Osteoblast (primary cell): ENCODE data around the gene PHKA2. TPM values are rescaled to one million over a fixed set of nuclear protein-coding genes. Genes with fewer than 3 reads are reported as not detected.

ENCODE experiments used
- DNase-seq: peaks from one replicate; pipeline ENCODE4 v3.0.0; 2011; ENCODE audit warnings: low spot score, mixed read lengths; ENCODE audit not compliant: insufficient read length; ENCODE audit errors: missing footprints
- H2AFZ ChIP-seq: 2 replicates; pipeline ENCODE4 v1.6.0; 2011; ENCODE audit warnings: mild to moderate bottlenecking, low read length
- H3K27ac ChIP-seq: 2 replicates; pipeline ENCODE4 v1.5.1; 2011; ENCODE audit warnings: mild to moderate bottlenecking, low read depth, low read length, moderate library complexity
- H3K27me3 ChIP-seq: 2 replicates; pipeline ENCODE4 v1.6.0; 2012; ENCODE audit warnings: mild to moderate bottlenecking, control low read depth, inconsistent platforms, low read length, moderate library complexity; ENCODE audit not compliant: insufficient read depth
- H3K36me3 ChIP-seq: 2 replicates; pipeline ENCODE4 v1.5.1; 2011; ENCODE audit warnings: mild to moderate bottlenecking, low read length, control low read depth, moderate library complexity; ENCODE audit not compliant: insufficient read depth
- H3K4me1 ChIP-seq: 2 replicates; pipeline ENCODE4 v1.5.1; 2011; ENCODE audit warnings: mild to moderate bottlenecking, low read length, control low read depth, moderate library complexity; ENCODE audit not compliant: insufficient read depth
- H3K4me2 ChIP-seq: 2 replicates; pipeline ENCODE4 v1.6.0; 2011; ENCODE audit warnings: mild to moderate bottlenecking, low read length; ENCODE audit not compliant: insufficient read depth
- H3K4me3 ChIP-seq: fragments of 200-600 bp; sonication (generic); 3 replicates; pipeline ENCODE4 v1.5.1; 2012; ENCODE audit warnings: mild to moderate bottlenecking, low read length, inconsistent platforms; ENCODE audit not compliant: insufficient read depth
- H3K79me2 ChIP-seq: 2 replicates; pipeline ENCODE4 v1.6.0; 2012; ENCODE audit warnings: mild to moderate bottlenecking, low read length, control low read depth, inconsistent platforms; ENCODE audit not compliant: insufficient read depth
- H3K9me3 ChIP-seq: 2 replicates; pipeline ENCODE4 v1.5.1; 2011; ENCODE audit warnings: low read depth, low read length, control low read depth
- H4K20me1 ChIP-seq: 2 replicates; pipeline ENCODE4 v1.6.0; 2012; ENCODE audit warnings: mild to moderate bottlenecking, low read length, control low read depth; ENCODE audit not compliant: insufficient read depth
- total RNA-seq: library from RNA; depleted of rRNA; stranded (reverse); fragments of >200 nt; gene quantifications from 2 replicates; pipeline ENCODE4 v1.2.3, GENCODE V29; 2012
- TF ChIP-seq, protein P1 (sequence below): IDR thresholded peaks from 2 replicates; pipeline ENCODE4 v1.5.1; 2011; ENCODE audit warnings: mild to moderate bottlenecking, low read depth, low read length, moderate library complexity; ENCODE audit errors: extremely low read depth

The PHKA2 gene
- total RNA-seq, 1 donor, result 13.8 TPM

DNA sequence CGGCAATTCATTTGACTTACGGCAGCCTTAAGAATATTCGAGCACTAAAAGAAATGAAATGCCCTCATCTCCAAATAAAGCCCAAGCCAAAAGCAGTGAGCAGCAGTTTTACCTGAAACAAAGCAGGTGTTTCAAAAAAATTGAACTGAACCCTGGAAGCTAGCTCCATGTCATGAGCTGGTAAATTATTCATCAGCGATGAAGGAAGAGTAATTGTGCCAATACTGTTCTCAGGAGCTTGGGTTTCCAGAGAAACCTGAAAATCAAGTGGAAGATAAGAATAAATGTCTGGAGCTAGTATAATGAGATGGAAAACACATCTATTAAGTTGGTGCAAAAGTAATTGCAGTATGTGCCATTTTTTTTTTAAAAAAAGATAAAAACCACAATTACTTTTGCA lies 24.0 kb upstream of the PHKA2 start:
- H2AFZ ChIP-seq, result no peak overlapping the region
- H3K4me3 ChIP-seq, result no peak overlapping the region
- TF ChIP-seq, protein P1, sequence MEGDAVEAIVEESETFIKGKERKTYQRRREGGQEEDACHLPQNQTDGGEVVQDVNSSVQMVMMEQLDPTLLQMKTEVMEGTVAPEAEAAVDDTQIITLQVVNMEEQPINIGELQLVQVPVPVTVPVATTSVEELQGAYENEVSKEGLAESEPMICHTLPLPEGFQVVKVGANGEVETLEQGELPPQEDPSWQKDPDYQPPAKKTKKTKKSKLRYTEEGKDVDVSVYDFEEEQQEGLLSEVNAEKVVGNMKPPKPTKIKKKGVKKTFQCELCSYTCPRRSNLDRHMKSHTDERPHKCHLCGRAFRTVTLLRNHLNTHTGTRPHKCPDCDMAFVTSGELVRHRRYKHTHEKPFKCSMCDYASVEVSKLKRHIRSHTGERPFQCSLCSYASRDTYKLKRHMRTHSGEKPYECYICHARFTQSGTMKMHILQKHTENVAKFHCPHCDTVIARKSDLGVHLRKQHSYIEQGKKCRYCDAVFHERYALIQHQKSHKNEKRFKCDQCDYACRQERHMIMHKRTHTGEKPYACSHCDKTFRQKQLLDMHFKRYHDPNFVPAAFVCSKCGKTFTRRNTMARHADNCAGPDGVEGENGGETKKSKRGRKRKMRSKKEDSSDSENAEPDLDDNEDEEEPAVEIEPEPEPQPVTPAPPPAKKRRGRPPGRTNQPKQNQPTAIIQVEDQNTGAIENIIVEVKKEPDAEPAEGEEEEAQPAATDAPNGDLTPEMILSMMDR, result no peak
- H4K20me1 ChIP-seq, result no peaks in the 10 kb centered on the region
- no peak overlapping the region for H3K27ac ChIP-seq
- no peak for DNase-seq
- H3K9me3 ChIP-seq, result no peaks in the 10 kb centered on the region
- no peaks in the 10 kb centered on the region for H3K4me1 ChIP-seq
- no peak overlapping the region for H3K4me2 ChIP-seq
- H3K27me3 ChIP-seq, result no peaks in the 10 kb centered on the region
- H3K36me3 ChIP-seq, result no peaks in the 10 kb centered on the region
- no peaks in the 10 kb centered on the region for H3K79me2 ChIP-seq

DNA sequence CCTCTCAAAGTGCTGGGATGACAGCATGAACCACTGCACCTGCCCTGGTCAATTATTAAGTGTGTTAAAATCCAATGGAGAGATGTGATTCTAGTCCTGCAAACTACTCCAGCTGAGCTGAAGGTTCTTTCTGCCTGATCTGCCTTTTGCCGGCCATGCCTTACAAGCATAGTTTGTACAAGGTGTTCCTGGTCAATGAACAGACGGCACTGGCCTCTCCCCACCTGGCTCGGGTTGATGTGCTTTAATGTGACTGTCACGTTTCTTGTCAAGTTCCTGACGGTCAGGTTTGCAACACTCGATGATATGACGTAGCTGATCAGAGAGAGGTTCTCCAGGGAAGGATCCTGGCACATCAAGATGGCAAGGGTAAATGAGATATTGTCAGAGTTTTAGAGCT lies 23.1 kb upstream of the PHKA2 start:
- H3K27me3 ChIP-seq, result no peaks in the 10 kb centered on the region

DNA sequence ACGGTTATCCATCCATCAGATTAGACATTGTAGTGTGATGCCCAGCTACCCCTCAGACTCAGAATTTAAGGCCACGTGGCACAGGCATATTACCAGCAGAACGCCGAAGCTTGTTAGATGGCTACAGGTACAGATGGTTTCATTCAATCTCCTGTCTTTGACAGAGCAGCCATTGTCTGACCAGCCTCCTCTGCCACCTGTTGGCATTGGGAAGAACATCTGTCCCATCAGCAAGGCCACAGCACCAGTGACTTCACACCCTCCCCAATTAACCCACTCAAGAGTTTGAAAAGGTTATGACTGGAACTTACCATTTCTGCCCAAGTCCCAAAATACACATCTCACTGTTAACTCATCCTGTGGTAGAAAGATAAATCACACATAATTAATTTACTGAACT lies 22.0 kb upstream of the PHKA2 start:
- H3K36me3 ChIP-seq, result no peaks in the 10 kb centered on the region
- no peak overlapping the region for H3K4me2 ChIP-seq
- H3K4me1 ChIP-seq, result no peaks in the 10 kb centered on the region
- H2AFZ ChIP-seq, result no peak overlapping the region
- TF ChIP-seq, protein P1, result no peak
- H3K27me3 ChIP-seq, result no peaks in the 10 kb centered on the region
- H3K79me2 ChIP-seq, result no peaks in the 10 kb centered on the region
- no peak for DNase-seq
- no peaks in the 10 kb centered on the region for H4K20me1 ChIP-seq
- no peaks in the 10 kb centered on the region for H3K9me3 ChIP-seq
- no peak overlapping the region for H3K27ac ChIP-seq
- H3K4me3 ChIP-seq, result no peak overlapping the region

More for the DNA sequence above, 23.1 kb upstream of the PHKA2 start:
- no peak for DNase-seq
- Histone ChIP-seq H3K36me3 (no peaks in the 10 kb centered on the region), H3K4me1 (no peaks in the 10 kb centered on the region), H3K79me2 (no peaks in the 10 kb centered on the region), H3K4me3 (no peak overlapping the region), H4K20me1 (no peaks in the 10 kb centered on the region), H2AFZ (no peak overlapping the region), H3K27ac (no peak overlapping the region), H3K4me2 (no peak overlapping the region), H3K9me3 (no peaks in the 10 kb centered on the region)
- TF ChIP-seq, protein P1, result no peak

DNA sequence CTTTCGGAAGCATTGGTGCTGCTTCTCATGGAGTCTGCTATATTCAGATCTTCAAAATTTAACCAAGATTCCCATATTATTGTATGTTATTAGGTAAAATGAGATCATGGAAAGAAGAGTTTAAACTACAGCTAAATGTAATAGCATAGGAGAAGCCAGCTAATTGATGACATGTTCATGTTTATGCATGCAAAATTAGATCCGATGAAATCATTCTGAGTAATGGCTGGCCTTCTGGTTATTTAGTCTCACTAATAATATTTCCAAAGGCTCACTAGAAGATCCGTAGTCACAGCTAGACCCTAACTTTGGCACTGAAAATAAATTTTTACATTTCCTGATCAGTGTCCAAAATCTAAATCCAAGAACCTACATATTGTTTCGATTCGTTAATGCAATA lies 19.8 kb upstream of the PHKA2 start:
- no peaks in the 10 kb centered on the region for H3K79me2 ChIP-seq

More for the DNA sequence above, 19.8 kb upstream of the PHKA2 start:
- Histone ChIP-seq H3K27ac (no peak overlapping the region), H3K4me2 (no peak overlapping the region), H3K9me3 (no peaks in the 10 kb centered on the region), H2AFZ (no peak overlapping the region), H3K36me3 (no peaks in the 10 kb centered on the region), H3K4me3 (no peak overlapping the region), H3K4me1 (no peaks in the 10 kb centered on the region), H4K20me1 (no peaks in the 10 kb centered on the region), H3K27me3 (no peaks in the 10 kb centered on the region)
- TF ChIP-seq, protein P1, result no peak
- DNase-seq, result no peak
